ENCODE measurements around the gene ZC3H14. TPM values are rescaled to one million over a fixed set of nuclear protein-coding genes. Genes with fewer than 3 reads are reported as not detected.

The ZC3H14 gene
- total RNA-seq, 5 donors from 2014 or later (not counting 1 experiment from before 2014, with no cell fraction given), result 32.2 to 50.6 (median 40.1) TPM

- DNase-seq, result no peak
- POLR2A ChIA-PET, result no interaction called here
- CTCF ChIA-PET, result interaction anchor here (0.7 to 0.9 kb wide), 3 partner anchors 8 to 1244 kb away, joined by 3 read pairs; no protein-coding TSS in a partner anchor
- Mint-ChIP-seq H3K4me1 (peaks cover 0 to 6% (median 3%) of the 10 kb centered on the region in 3 donors), H3K9me3 (peaks cover 5 to 13% (median 9%) of the 10 kb centered on the region in 3 donors), H3K36me3 (peaks cover 28% of the 10 kb centered on the region), H3K27me3 (peaks cover 0 to 1% of the 10 kb centered on the region in 2 donors), H3K27ac (no peak overlapping the region), H3K4me3 (no peak overlapping the region)
- ATAC-seq (replicated peaks in 1 of 4), result no peak
- WGBS (ENCODE audit: insufficient coverage), result 90% methylated on average over 3 of the region's 4 CpGs
- H3K4me1 ChIP-seq (ENCODE audit: control insufficient read depth in 1 of 2, extremely low read depth in 1 of 2, insufficient read depth in 2 of 2, low read length in 2 of 2), result peaks cover 0 to 3% of the 10 kb centered on the region in 2 experiments
- H3K27me3 ChIP-seq (replicated peaks in 1 of 2; ENCODE audit: control insufficient read depth in 2 of 2, extremely low read depth in 1 of 2, insufficient read depth in 2 of 2, low read length in 1 of 2), result no peaks in the 10 kb centered on the region
- no peak overlapping the region for H3K4me3 ChIP-seq (ENCODE audit: control insufficient read depth in 1 of 2, extremely low read depth in 1 of 2, low read length in 1 of 2)
- H3K36me3 ChIP-seq (ENCODE audit: control insufficient read depth in 2 of 2, extremely low read depth in 1 of 2, insufficient read depth in 1 of 2, low read length in 1 of 2), result peaks cover 0 to 2% of the 10 kb centered on the region in 2 donors
- H3K9me3 ChIP-seq, result no peaks in the 10 kb centered on the region
- H3K27ac ChIP-seq (ENCODE audit: low read length), result no peak overlapping the region
Measured at GRCh38 chr14:88669346-88669745, 106.5 kb downstream of the ZC3H14 start.

Other genes starting within 250 kb of the ZC3H14 start
- gene KCNK10, start 239.8 kb upstream of the ZC3H14 start, total RNA-seq, result not detected
- 1 to 10 TPM; 2.4 to 4.3 (median 3.5) TPM for gene SPATA7, start 177.4 kb upstream of the ZC3H14 start, total RNA-seq
- gene PTPN21, start 8.0 kb upstream of the ZC3H14 start, total RNA-seq, result under 1 TPM in 3 of 5 donors, not detected in 2; 0.07 to 0.60 (median 0.18) TPM
- 1 to 10 TPM; 4.0 to 5.5 (median 4.9) TPM for gene EML5, start 229.9 kb downstream of the ZC3H14 start, total RNA-seq

Measured in T-cell (primary cell).